Esophagus muscularis mucosa (tissue), 4 donors: ENCODE measurements around the gene CENPVL1.

ENCODE experiments used
- EP300 ChIP-seq: sonication (generic); formaldehyde crosslinking; IDR thresholded peaks from one replicate; pipeline ENCODE4 v1.6.1; 2017; ENCODE audit warnings: antibody characterized with exemption
- POLR2A ChIP-seq: fragments of 450-650 bp; IDR thresholded peaks from one replicate; pipeline ENCODE4 v1.6.1; 2017; ENCODE audit warnings: antibody characterized with exemption, moderate library complexity, mild to moderate bottlenecking, low read depth
- POLR2AphosphoS5 ChIP-seq, 2 donors: sonication (generic); formaldehyde crosslinking; IDR thresholded peaks; one replicate each; pipeline ENCODE4 v1.6.1; 2017; ENCODE audit warnings: antibody characterized with exemption in 2 of 2
- TF ChIP-seq, protein P1 (sequence below), 3 experiments: fragments of 200-600 bp in 2 of 3; fragments of 450-650 bp in 1 of 3; sonication (generic) in 2 of 3; IDR thresholded peaks; one replicate each; pipeline ENCODE4 v1.5.1; 2017 to 2019; ENCODE audit warnings: antibody characterized with exemption in 3 of 3, mild to moderate bottlenecking in 2 of 3, moderate library complexity in 1 of 3

GRCh38 chrX:51728202-51728601 is 17.9 kb downstream of the CENPVL1 start:
- TF ChIP-seq, protein P1, sequence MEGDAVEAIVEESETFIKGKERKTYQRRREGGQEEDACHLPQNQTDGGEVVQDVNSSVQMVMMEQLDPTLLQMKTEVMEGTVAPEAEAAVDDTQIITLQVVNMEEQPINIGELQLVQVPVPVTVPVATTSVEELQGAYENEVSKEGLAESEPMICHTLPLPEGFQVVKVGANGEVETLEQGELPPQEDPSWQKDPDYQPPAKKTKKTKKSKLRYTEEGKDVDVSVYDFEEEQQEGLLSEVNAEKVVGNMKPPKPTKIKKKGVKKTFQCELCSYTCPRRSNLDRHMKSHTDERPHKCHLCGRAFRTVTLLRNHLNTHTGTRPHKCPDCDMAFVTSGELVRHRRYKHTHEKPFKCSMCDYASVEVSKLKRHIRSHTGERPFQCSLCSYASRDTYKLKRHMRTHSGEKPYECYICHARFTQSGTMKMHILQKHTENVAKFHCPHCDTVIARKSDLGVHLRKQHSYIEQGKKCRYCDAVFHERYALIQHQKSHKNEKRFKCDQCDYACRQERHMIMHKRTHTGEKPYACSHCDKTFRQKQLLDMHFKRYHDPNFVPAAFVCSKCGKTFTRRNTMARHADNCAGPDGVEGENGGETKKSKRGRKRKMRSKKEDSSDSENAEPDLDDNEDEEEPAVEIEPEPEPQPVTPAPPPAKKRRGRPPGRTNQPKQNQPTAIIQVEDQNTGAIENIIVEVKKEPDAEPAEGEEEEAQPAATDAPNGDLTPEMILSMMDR (IDR thresholded peaks at IDR 0.05) = no peak
- TF ChIP-seq EP300 = no peak
- TF ChIP-seq POLR2A = no peak
- TF ChIP-seq POLR2AphosphoS5 (IDR thresholded peaks at IDR 0.05) = no peak
